WTC11 (cell line): ENCODE results near the gene SHISA6. TPM values are rescaled to one million over a fixed set of nuclear protein-coding genes. Genes with fewer than 3 reads are reported as not detected.

Source experiments
- ATAC-seq: fragments of 200-7000 bp; cut with Tn5 transposase; 2 replicates; pipeline ENCODE4 v1.10.0; 2021; ENCODE audit warnings: mild to moderate bottlenecking, moderate library complexity
- CTCF ChIA-PET: fragments of 300-600 bp; sonication (Branson Sonifier 250); formaldehyde crosslinking; loops from one replicate; lab custom pipeline; 2021; ENCODE audit warnings: antibody characterized with exemption; lab: Charles Lee
- POLR2A ChIA-PET: fragments of 350-600 bp; sonication (Branson Sonifier 250); formaldehyde crosslinking; loops from one replicate; lab custom pipeline; 2021; ENCODE audit warnings: antibody characterized with exemption; lab: Charles Lee
- DNase-seq: peaks from one replicate; pipeline ENCODE4 v3.0.0; 2021; ENCODE audit warnings: low spot score
- H3K27ac Mint-ChIP-seq: 2 replicates; pipeline ENCODE4 v1.8.0; 2021; ENCODE audit warnings: mixed read lengths
- H3K27me3 Mint-ChIP-seq: 2 replicates; pipeline ENCODE4 v1.8.0; 2021; ENCODE audit warnings: low read depth, mild to moderate bottlenecking, moderate library complexity, mixed read lengths
- H3K36me3 Mint-ChIP-seq: 2 replicates; pipeline ENCODE4 v1.8.0; 2021; ENCODE audit warnings: mixed read lengths
- H3K4me1 Mint-ChIP-seq: 2 replicates; pipeline ENCODE4 v1.8.0; 2022; ENCODE audit warnings: mixed read lengths
- H3K4me3 Mint-ChIP-seq: 2 replicates; pipeline ENCODE4 v1.8.0; 2021; ENCODE audit warnings: mild to moderate bottlenecking, moderate library complexity, mixed read lengths
- H3K9me3 Mint-ChIP-seq: 2 replicates; pipeline ENCODE4 v1.8.0; 2021; ENCODE audit warnings: mixed read lengths
- E2F1 ChIP-seq: sonication (generic); formaldehyde crosslinking; IDR thresholded peaks from 2 replicates; pipeline ENCODE4 v1.8.0; 2022; ENCODE audit warnings: mild to moderate bottlenecking, missing genetic modification reagents
- ELF4 ChIP-seq: sonication (generic); formaldehyde crosslinking; IDR thresholded peaks from 2 replicates; pipeline ENCODE4 v1.8.1; 2022; ENCODE audit warnings: low read depth, mild to moderate bottlenecking, moderate library complexity, missing genetic modification reagents
- EMX1 ChIP-seq: fragments of 250-450 bp; sonication (Bioruptor Pico); IDR thresholded peaks from 2 replicates; pipeline ENCODE4 v1.8.0; 2021; ENCODE audit warnings: mild to moderate bottlenecking
- ETV6 ChIP-seq: sonication (generic); formaldehyde crosslinking; IDR thresholded peaks from 2 replicates; pipeline ENCODE4 v1.8.1; 2022; ENCODE audit warnings: mild to moderate bottlenecking, missing genetic modification reagents
- FOXK1 ChIP-seq: sonication (generic); formaldehyde crosslinking; IDR thresholded peaks from 2 replicates; pipeline ENCODE4 v1.8.0; 2022; ENCODE audit warnings: mild to moderate bottlenecking, moderate library complexity, missing genetic modification reagents
- JAZF1 ChIP-seq: fragments of 250-450 bp; sonication (Bioruptor Pico); IDR thresholded peaks from 2 replicates; pipeline ENCODE4 v1.9.0; 2021; ENCODE audit warnings: moderate library complexity, mild to moderate bottlenecking, inconsistent platforms
- NFYB ChIP-seq: sonication (generic); formaldehyde crosslinking; conservative IDR thresholded peaks from 2 replicates; pipeline ENCODE4 v1.8.0; 2022; ENCODE audit warnings: low read depth, missing genetic modification reagents
- PRDM15 ChIP-seq: sonication (generic); formaldehyde crosslinking; IDR thresholded peaks from 2 replicates; pipeline ENCODE4 v1.8.0; 2022; ENCODE audit warnings: missing genetic modification reagents
- RELA ChIP-seq: sonication (generic); formaldehyde crosslinking; IDR thresholded peaks from 2 replicates; pipeline ENCODE4 v1.8.1; 2022; ENCODE audit warnings: missing genetic modification reagents, mild to moderate bottlenecking, borderline replicate concordance
- SMAD4 ChIP-seq: sonication (generic); formaldehyde crosslinking; IDR thresholded peaks from 2 replicates; pipeline ENCODE4 v1.8.0; 2022; ENCODE audit warnings: mild to moderate bottlenecking, missing genetic modification reagents
- SP1 ChIP-seq: sonication (generic); formaldehyde crosslinking; conservative IDR thresholded peaks from 2 replicates; pipeline ENCODE4 v1.8.1; 2022; ENCODE audit warnings: missing genetic modification reagents
- USF2 ChIP-seq: sonication (generic); formaldehyde crosslinking; IDR thresholded peaks from 2 replicates; pipeline ENCODE4 v1.8.1; 2023; ENCODE audit warnings: mild to moderate bottlenecking, missing genetic modification reagents, moderate library complexity
- ZNF121 ChIP-seq: sonication (generic); formaldehyde crosslinking; IDR thresholded peaks from 2 replicates; pipeline ENCODE4 v1.8.0; 2023; ENCODE audit warnings: missing genetic modification reagents
- ZNF138 ChIP-seq: sonication (generic); formaldehyde crosslinking; conservative IDR thresholded peaks from 2 replicates; pipeline ENCODE4 v1.8.1; 2022; ENCODE audit warnings: mild to moderate bottlenecking, moderate library complexity, missing genetic modification reagents
- ZNF281 ChIP-seq: sonication (generic); formaldehyde crosslinking; IDR thresholded peaks from 2 replicates; pipeline ENCODE4 v1.8.0; 2023; ENCODE audit warnings: mild to moderate bottlenecking, missing genetic modification reagents
- ZNF317 ChIP-seq: sonication (generic); formaldehyde crosslinking; IDR thresholded peaks from 2 replicates; pipeline ENCODE4 v1.8.1; 2023; ENCODE audit warnings: low read depth, mild to moderate bottlenecking, moderate library complexity, missing genetic modification reagents, borderline replicate concordance
- ZNF396 ChIP-seq: fragments of 250-450 bp; sonication (Bioruptor Pico); IDR thresholded peaks from 2 replicates; pipeline ENCODE4 v1.8.0; 2021; ENCODE audit warnings: mild to moderate bottlenecking, moderate library complexity, borderline replicate concordance
- ZNF512 ChIP-seq: sonication (generic); formaldehyde crosslinking; IDR thresholded peaks from 2 replicates; pipeline ENCODE4 v1.8.1; 2022; ENCODE audit warnings: missing genetic modification reagents, borderline replicate concordance
- total RNA-seq: library from RNA; stranded (reverse); gene quantifications from 3 replicates; pipeline ENCODE4 v1.2.3, GENCODE V29; 2021

SHISA6 gene
- total RNA-seq, 1 experiment from 2014 or later: 1.1 TPM

GRCh38 chr17:11383157-11383556 is 142.1 kb downstream of the SHISA6 start:
- H3K9me3 Mint-ChIP-seq: peaks cover 88% of the 10 kb centered on the region
- no peak for DNase-seq
- CTCF ChIA-PET: no interaction called here
- H3K27me3 Mint-ChIP-seq: peaks cover 16% of the 10 kb centered on the region
- TF ChIP-seq SMAD4: no peak
- H3K4me3 Mint-ChIP-seq: no peak overlapping the region
- H3K4me1 Mint-ChIP-seq: no peaks in the 10 kb centered on the region
- ATAC-seq: no peak
- POLR2A ChIA-PET: no interaction called here
- H3K36me3 Mint-ChIP-seq: peaks cover 70% of the 10 kb centered on the region
- H3K27ac Mint-ChIP-seq: no peak overlapping the region

GRCh38 chr17:11384131-11384530 is 143.1 kb downstream of the SHISA6 start:
- H3K27ac Mint-ChIP-seq: no peak overlapping the region
- no peak for DNase-seq
- H3K4me1 Mint-ChIP-seq: no peaks in the 10 kb centered on the region
- no peak overlapping the region for H3K4me3 Mint-ChIP-seq
- peaks cover 69% of the 10 kb centered on the region for H3K36me3 Mint-ChIP-seq
- POLR2A ChIA-PET: no interaction called here
- H3K27me3 Mint-ChIP-seq: peaks cover 16% of the 10 kb centered on the region
- CTCF ChIA-PET: no interaction called here
- no peak for ATAC-seq
- TF ChIP-seq ZNF512 (CRISPR knock-in tag) (no peak), JAZF1 (CRISPR knock-in tag) (no peak), ZNF396 (CRISPR knock-in tag) (no peak), ZNF138 (no peak), ELF4 (CRISPR knock-in tag) (no peak), EMX1 (CRISPR knock-in tag) (no peak), SP1 (CRISPR knock-in tag) (no peak), ZNF121 (no peak), FOXK1 (no peak), RELA (CRISPR knock-in tag) (no peak), E2F1 (CRISPR knock-in tag) (no peak), ZNF317 (CRISPR knock-in tag) (no peak), NFYB (CRISPR knock-in tag) (no peak), ZNF281 (CRISPR knock-in tag) (no peak), ETV6 (CRISPR knock-in tag) (no peak), PRDM15 (CRISPR knock-in tag) (no peak), USF2 (CRISPR knock-in tag) (no peak)
- peaks cover 91% of the 10 kb centered on the region for H3K9me3 Mint-ChIP-seq
